ENCODE measurements around the gene AKNAD1.
"Not testable (repeated sequence)": the region's sequence is repeated elsewhere in the genome, so short reads cannot be mapped to it uniquely, and the experiment has no call there.

Gene AKNAD1

GRCh38 chr1:108856994-108857393 is at the start of gene AKNAD1:
TSS of gene AKNAD1 (minus strand) at chr1:108857094. CDS start at chr1:108852664, 4,430 bp downstream.
- no peak for DNase-seq (ENCODE audit: low spot score)

- DNase-seq (ENCODE audit: low spot score): no peak
These were observed 44.2 kb upstream of the AKNAD1 start for GRCh38 chr1:108901106-108901505.

- DNase-seq (ENCODE audit: low spot score): peak; percentile 75
These were observed 41.2 kb upstream of the AKNAD1 start for GRCh38 chr1:108897865-108898720.

GRCh38 chr1:108896146-108897145 is 39.6 kb upstream of the AKNAD1 start:
- DNase-seq (ENCODE audit: low spot score): no peak

GRCh38 chr1:108893141-108893530 is 36.2 kb upstream of the AKNAD1 start:
- DNase-seq (ENCODE audit: low spot score): no peak

- DNase-seq (ENCODE audit: low spot score): no peak
These were observed 35.7 kb upstream of the AKNAD1 start for GRCh38 chr1:108892356-108893140.

- DNase-seq (ENCODE audit: low spot score): no peak
These were observed 33.0 kb upstream of the AKNAD1 start for GRCh38 chr1:108889706-108890384.

- DNase-seq (ENCODE audit: low spot score): not testable (repeated sequence)
These were observed 32.2 kb upstream of the AKNAD1 start for GRCh38 chr1:108889006-108889645.

GRCh38 chr1:108886292-108886691 is 29.4 kb upstream of the AKNAD1 start:
- DNase-seq (ENCODE audit: low spot score): no peak

GRCh38 chr1:108884968-108885367 is 28.1 kb upstream of the AKNAD1 start:
- DNase-seq (ENCODE audit: low spot score): no peak

- no peak for DNase-seq (ENCODE audit: low spot score)
These were observed 25.9 kb upstream of the AKNAD1 start for GRCh38 chr1:108882837-108883236.

- DNase-seq (ENCODE audit: low spot score): no peak
These were observed 24.5 kb upstream of the AKNAD1 start for GRCh38 chr1:108881369-108881768.

GRCh38 chr1:108880850-108881249 is 24.0 kb upstream of the AKNAD1 start:
- DNase-seq (ENCODE audit: low spot score): no peak

GRCh38 chr1:108878678-108879077 is 21.8 kb upstream of the AKNAD1 start:
- no peak for DNase-seq (ENCODE audit: low spot score)

GRCh38 chr1:108878160-108878469 is 21.2 kb upstream of the AKNAD1 start:
- no peak for DNase-seq (ENCODE audit: low spot score)

- peak; percentile 20 for DNase-seq (ENCODE audit: low spot score)
These were observed 20.7 kb upstream of the AKNAD1 start for GRCh38 chr1:108877348-108878159.

- DNase-seq (ENCODE audit: low spot score): no peak
These were observed 14.3 kb upstream of the AKNAD1 start for GRCh38 chr1:108871050-108871724.

GRCh38 chr1:108865316-108865910 is 8.5 kb upstream of the AKNAD1 start:
- no peak for DNase-seq (ENCODE audit: low spot score)

- no peak for DNase-seq (ENCODE audit: low spot score)
These were observed 7.1 kb upstream of the AKNAD1 start for GRCh38 chr1:108863984-108864383.

All from hematopoietic multipotent progenitor cell treated with erythropoietin and hydrocortisone succinate and interleukin-3 and kit ligand, for 15 days (in vitro differentiated cells).